Measurements from ENCODE around the gene TNFRSF8.

GRCh38 chr1:12100071-12100470 is 37.0 kb downstream of the TNFRSF8 start:
- TF ChIP-seq TAF1 (IDR thresholded peaks at IDR 0.05; ENCODE audit: borderline replicate concordance, insufficient read depth, low read length) (no peak), FOXP2 (optimal IDR thresholded peaks at IDR 0.05; ENCODE audit: borderline replicate concordance, extremely low read depth, extremely low read length, insufficient read depth) (no peak)
